SJCRH30 (cell line): Measurements from ENCODE around the gene B3GNT9. TPM values are rescaled to one million over a fixed set of nuclear protein-coding genes. Genes with fewer than 3 reads are reported as not detected.

ENCODE experiments used
- DNase-seq, 2 experiments: peaks; one replicate each; pipeline ENCODE4 v3.0.0-alpha.2; 2015 to 2020
- H3K27ac ChIP-seq: fragments of 250-450 bp; sonication (Bioruptor Pico); 2 replicates; pipeline ENCODE4 v1.5.1; 2020; ENCODE audit warnings: mild to moderate bottlenecking, moderate library complexity
- H3K27me3 ChIP-seq: fragments of 250-450 bp; sonication (Bioruptor Pico); 2 replicates; pipeline ENCODE4 v1.5.1; 2020; ENCODE audit warnings: mild to moderate bottlenecking, moderate library complexity
- H3K36me3 ChIP-seq: fragments of 250-450 bp; sonication (Bioruptor Pico); 2 replicates; pipeline ENCODE4 v1.5.1; 2020; ENCODE audit warnings: mild to moderate bottlenecking, moderate library complexity
- H3K4me1 ChIP-seq: fragments of 250-450 bp; sonication (Bioruptor Pico); 2 replicates; pipeline ENCODE4 v1.5.1; 2020; ENCODE audit warnings: mild to moderate bottlenecking, moderate library complexity
- H3K4me3 ChIP-seq: fragments of 250-450 bp; sonication (Bioruptor Pico); 2 replicates; pipeline ENCODE4 v1.5.1; 2020; ENCODE audit warnings: mild to moderate bottlenecking, moderate library complexity
- H3K9me3 ChIP-seq: fragments of 250-450 bp; sonication (Bioruptor Pico); replicated peaks from 2 replicates; pipeline ENCODE4 v1.5.1; 2020; ENCODE audit warnings: mild to moderate bottlenecking, moderate library complexity
- total RNA-seq: library from RNA; depleted of rRNA; stranded (reverse); fragments of >200 nt; shearing (Covaris generic); gene quantifications from 2 replicates; pipeline ENCODE4 v1.2.3, GENCODE V29; 2014

The B3GNT9 gene
- total RNA-seq, 1 experiment from 2014 or later = 13.1 TPM

- H3K27ac ChIP-seq = no peak overlapping the region
- peaks cover 16% of the 10 kb centered on the region for H3K4me1 ChIP-seq
- peaks cover 22% of the 10 kb centered on the region for H3K36me3 ChIP-seq
- H3K9me3 ChIP-seq = no peaks in the 10 kb centered on the region
- DNase-seq = peak; percentile 65 to 79
- H3K4me3 ChIP-seq = no peak overlapping the region
- no peaks in the 10 kb centered on the region for H3K27me3 ChIP-seq
Measured at GRCh38 chr16:67190448-67191399, 39.9 kb upstream of the B3GNT9 start.

GRCh38 chr16:67190041-67190440, 39.2 kb upstream of the B3GNT9 start, which contains the start of gene EXOC3L1:
Gene EXOC3L1 (minus strand): TSS chr16:67190136. CDS start chr16:67189676, 460 bp downstream.
- Histone ChIP-seq H3K27ac (no peak within 1 kb of the TSS), H3K9me3 (no peaks in the 10 kb centered on the region), H3K36me3 (peaks cover 15% of the 10 kb centered on the region), H3K4me1 (peaks cover 16% of the 10 kb centered on the region), H3K27me3 (no peaks in the 10 kb centered on the region), H3K4me3 (no peak within 1 kb of the TSS)
- DNase-seq = peak in 1 of 2 experiments; percentile 54

GRCh38 chr16:67188798-67189197, 38.0 kb upstream of the B3GNT9 start:
- Histone ChIP-seq H3K9me3 (no peaks in the 10 kb centered on the region), H3K4me3 (no peak overlapping the region), H3K36me3 (peaks cover 4% of the 10 kb centered on the region; the same call in 1 of the 2 replicates), H3K4me1 (peaks cover 16% of the 10 kb centered on the region), H3K27ac (no peak overlapping the region), H3K27me3 (no peaks in the 10 kb centered on the region)
- no peak for DNase-seq

- no peak for DNase-seq
- H3K4me1 ChIP-seq = peaks cover 16% of the 10 kb centered on the region
- no peak overlapping the region for H3K27ac ChIP-seq
- no peaks in the 10 kb centered on the region for H3K27me3 ChIP-seq
- no peaks in the 10 kb centered on the region for H3K9me3 ChIP-seq
- H3K4me3 ChIP-seq = no peak overlapping the region
- H3K36me3 ChIP-seq = 0 out of 2 replicates have a peak, but pooled peaks cover 1% of the 10 kb centered on the region
Measured at GRCh38 chr16:67188323-67188722, 37.5 kb upstream of the B3GNT9 start.

- Histone ChIP-seq H3K27me3 (no peaks in the 10 kb centered on the region), H3K36me3 (no peaks in the 10 kb centered on the region), H3K4me1 (peaks cover 21% of the 10 kb centered on the region), H3K4me3 (no peak overlapping the region), H3K27ac (no peak overlapping the region), H3K9me3 (no peaks in the 10 kb centered on the region)
- peak; percentile 56 to 59 for DNase-seq
Measured at GRCh38 chr16:67187175-67187890, 36.5 kb upstream of the B3GNT9 start.

- H3K9me3 ChIP-seq = no peaks in the 10 kb centered on the region
- no peaks in the 10 kb centered on the region for H3K27me3 ChIP-seq
- no peaks in the 10 kb centered on the region for H3K36me3 ChIP-seq
- no peak overlapping the region for H3K4me3 ChIP-seq
- no peak overlapping the region for H3K27ac ChIP-seq
- no peak for DNase-seq
- peaks cover 19% of the 10 kb centered on the region for H3K4me1 ChIP-seq
Measured at GRCh38 chr16:67186550-67186950, 35.8 kb upstream of the B3GNT9 start.

- DNase-seq = no peak
- H3K36me3 ChIP-seq = no peaks in the 10 kb centered on the region
- no peak overlapping the region for H3K27ac ChIP-seq
- no peaks in the 10 kb centered on the region for H3K27me3 ChIP-seq
- peaks cover 11% of the 10 kb centered on the region for H3K4me1 ChIP-seq
- no peak overlapping the region for H3K4me3 ChIP-seq
- H3K9me3 ChIP-seq = no peaks in the 10 kb centered on the region
Measured at GRCh38 chr16:67185651-67186134, 34.9 kb upstream of the B3GNT9 start.

GRCh38 chr16:67184995-67185650, 34.3 kb upstream of the B3GNT9 start:
- Histone ChIP-seq H3K27me3 (no peaks in the 10 kb centered on the region), H3K36me3 (no peaks in the 10 kb centered on the region), H3K27ac (no peak overlapping the region), H3K9me3 (no peaks in the 10 kb centered on the region), H3K4me3 (no peak overlapping the region), H3K4me1 (peaks cover 5% of the 10 kb centered on the region)
- peak; percentile 95 to 97 for DNase-seq

- no peak for DNase-seq
- Histone ChIP-seq H3K36me3 (no peaks in the 10 kb centered on the region), H3K4me1 (peaks cover 5% of the 10 kb centered on the region), H3K4me3 (peak overlapping the region; percentile 84), H3K9me3 (no peaks in the 10 kb centered on the region), H3K27me3 (no peaks in the 10 kb centered on the region), H3K27ac (no peak overlapping the region)
Measured at GRCh38 chr16:67184453-67184994, 33.7 kb upstream of the B3GNT9 start.

GRCh38 chr16:67183627-67184452, 33.0 kb upstream of the B3GNT9 start, which contains the start of gene MATCAP1:
Gene MATCAP1 (minus strand): TSS chr16:67183963. CDS start chr16:67180610, 3,353 bp downstream.
- Histone ChIP-seq H3K4me3 (peak within 1 kb of the TSS; percentile 84), H3K4me1 (peaks cover 5% of the 10 kb centered on the region), H3K27ac (peak within 1 kb of the TSS; percentile 94), H3K36me3 (no peaks in the 10 kb centered on the region), H3K9me3 (no peaks in the 10 kb centered on the region), H3K27me3 (no peaks in the 10 kb centered on the region)
- DNase-seq = peak; percentile 99 to 100

- no peaks in the 10 kb centered on the region for H3K36me3 ChIP-seq
- H3K4me1 ChIP-seq = peaks cover 5% of the 10 kb centered on the region
- no peaks in the 10 kb centered on the region for H3K27me3 ChIP-seq
- H3K9me3 ChIP-seq = no peaks in the 10 kb centered on the region
- peak overlapping the region; percentile 84 for H3K4me3 ChIP-seq
- no peak for DNase-seq
- peak overlapping the region; percentile 94 for H3K27ac ChIP-seq
Measured at GRCh38 chr16:67183284-67183626, 32.5 kb upstream of the B3GNT9 start.

GRCh38 chr16:67182288-67182687, 31.5 kb upstream of the B3GNT9 start:
- H3K27ac ChIP-seq = no peak overlapping the region
- H3K9me3 ChIP-seq = no peaks in the 10 kb centered on the region
- no peaks in the 10 kb centered on the region for H3K36me3 ChIP-seq
- peaks cover 5% of the 10 kb centered on the region for H3K4me1 ChIP-seq
- H3K4me3 ChIP-seq = peak overlapping the region; percentile 84; the same call in 1 of the 2 replicates
- DNase-seq = peak in 1 of 2 experiments; percentile 45
- H3K27me3 ChIP-seq = no peaks in the 10 kb centered on the region

GRCh38 chr16:67181346-67181745, 30.5 kb upstream of the B3GNT9 start:
- Histone ChIP-seq H3K4me1 (peaks cover 5% of the 10 kb centered on the region), H3K9me3 (no peaks in the 10 kb centered on the region), H3K36me3 (no peaks in the 10 kb centered on the region), H3K4me3 (no peak overlapping the region), H3K27ac (no peak overlapping the region), H3K27me3 (no peaks in the 10 kb centered on the region)
- DNase-seq = no peak
